ENCODE results near the gene ABCB4.

Gene ABCB4

GRCh38 chr7:87395442-87396020, 79.9 kb downstream of the ABCB4 start:
- Mint-ChIP-seq H3K4me1 (peaks cover 6% of the 10 kb centered on the region), H3K36me3 (ENCODE audit: low read depth) (peaks cover 50% of the 10 kb centered on the region), H3K4me3 (no peak overlapping the region), H3K27me3 (ENCODE audit: low read depth) (no peaks in the 10 kb centered on the region), H3K27ac (no peak overlapping the region), H3K9me3 (no peaks in the 10 kb centered on the region)
- TF ChIP-seq CTCF (IDR thresholded peaks at IDR 0.05; ENCODE audit: unreplicated experiment in 3 of 3) = no peak

- peaks cover 3% of the 10 kb centered on the region for H3K9me3 Mint-ChIP-seq
- peaks cover 73% of the 10 kb centered on the region for H3K36me3 Mint-ChIP-seq (ENCODE audit: low read depth)
- H3K27ac Mint-ChIP-seq = no peak overlapping the region
- H3K27me3 Mint-ChIP-seq (ENCODE audit: low read depth) = no peaks in the 10 kb centered on the region
- TF ChIP-seq CTCF (IDR thresholded peaks at IDR 0.05; ENCODE audit: unreplicated experiment in 3 of 3) = no peak
- no peak overlapping the region for H3K4me3 Mint-ChIP-seq
- H3K4me1 Mint-ChIP-seq = no peaks in the 10 kb centered on the region
Measured at GRCh38 chr7:87391020-87391701, 84.3 kb downstream of the ABCB4 start.

GRCh38 chr7:87380905-87381304, 94.6 kb downstream of the ABCB4 start:
- H3K4me1 Mint-ChIP-seq = no peaks in the 10 kb centered on the region
- TF ChIP-seq CTCF (IDR thresholded peaks at IDR 0.05; ENCODE audit: unreplicated experiment in 3 of 3) = no peak
- no peaks in the 10 kb centered on the region for H3K27me3 Mint-ChIP-seq (ENCODE audit: low read depth)
- peaks cover 44% of the 10 kb centered on the region for H3K36me3 Mint-ChIP-seq (ENCODE audit: low read depth)
- H3K27ac Mint-ChIP-seq = no peak overlapping the region
- peaks cover 15% of the 10 kb centered on the region for H3K9me3 Mint-ChIP-seq
- H3K4me3 Mint-ChIP-seq = no peak overlapping the region

- TF ChIP-seq CTCF (IDR thresholded peaks at IDR 0.05; ENCODE audit: unreplicated experiment in 3 of 3) = no peak
- Mint-ChIP-seq H3K9me3 (no peaks in the 10 kb centered on the region), H3K4me3 (no peak overlapping the region), H3K27ac (no peak overlapping the region), H3K36me3 (ENCODE audit: low read depth) (peaks cover 15% of the 10 kb centered on the region), H3K27me3 (ENCODE audit: low read depth) (no peaks in the 10 kb centered on the region), H3K4me1 (no peaks in the 10 kb centered on the region)
Measured at GRCh38 chr7:87375662-87376435, 99.6 kb downstream of the ABCB4 start.

GRCh38 chr7:87370660-87371180, 104.8 kb downstream of the ABCB4 start:
- Mint-ChIP-seq H3K9me3 (no peaks in the 10 kb centered on the region), H3K4me3 (no peak overlapping the region), H3K36me3 (ENCODE audit: low read depth) (peaks cover 14% of the 10 kb centered on the region), H3K4me1 (no peaks in the 10 kb centered on the region), H3K27me3 (ENCODE audit: low read depth) (no peaks in the 10 kb centered on the region), H3K27ac (no peak overlapping the region)
- no peak for TF ChIP-seq CTCF (IDR thresholded peaks at IDR 0.05; ENCODE audit: unreplicated experiment in 3 of 3)
